HepG2 (cell line): ENCODE results near the gene UFSP2. TPM values are rescaled to one million over a fixed set of nuclear protein-coding genes. Genes with fewer than 3 reads are reported as not detected.

Source experiments
- CCDC6 ChIP-seq: sonication (generic); formaldehyde crosslinking; IDR thresholded peaks from 2 replicates; pipeline ENCODE4 v1.8.1; 2022; ENCODE audit warnings: mild to moderate bottlenecking, missing genetic modification reagents, moderate library complexity
- CEBPB ChIP-seq: IDR thresholded peaks from 2 replicates; pipeline ENCODE4 v1.6.1; 2011; ENCODE audit warnings: low read depth, low read length, improper control_type of control experiment, borderline replicate concordance
- GATAD2A ChIP-seq: IDR thresholded peaks from 2 replicates; pipeline ENCODE4 v1.6.1; 2016
- GTF3A ChIP-seq: sonication (generic); formaldehyde crosslinking; conservative IDR thresholded peaks from 2 replicates; pipeline ENCODE4 v1.4.0; 2020; ENCODE audit warnings: mild to moderate bottlenecking, missing genetic modification reagents
- KLF12 ChIP-seq: sonication (generic); formaldehyde crosslinking; IDR thresholded peaks from 2 replicates; pipeline ENCODE4 v1.4.0; 2020; ENCODE audit warnings: missing genetic modification reagents, borderline replicate concordance
- MED13 ChIP-seq: sonication (generic); formaldehyde crosslinking; IDR thresholded peaks from 2 replicates; pipeline ENCODE4 v1.5.0; 2020; ENCODE audit warnings: missing genetic modification reagents
- NFIC ChIP-seq: IDR thresholded peaks from 2 replicates; pipeline ENCODE4 v1.6.1; 2012; ENCODE audit warnings: mild to moderate bottlenecking, low read length, inconsistent platforms
- POLR2AphosphoS5 ChIP-seq: IDR thresholded peaks from 2 replicates; pipeline ENCODE4 v1.6.1; 2012; ENCODE audit warnings: low read depth, low read length
- PRDM15 ChIP-seq: sonication (generic); formaldehyde crosslinking; IDR thresholded peaks from 2 replicates; pipeline ENCODE4 v1.4.0; 2020; ENCODE audit warnings: missing genetic modification reagents
- SRSF1 ChIP-seq: fragments of 200-400 bp; formaldehyde crosslinking; optimal IDR thresholded peaks from 2 replicates; pipeline ENCODE3; 2017; ENCODE audit warnings: mild to moderate bottlenecking, low read depth, low read length, moderate library complexity
- XBP1 ChIP-seq: sonication (generic); formaldehyde crosslinking; IDR thresholded peaks from 2 replicates; pipeline ENCODE4 v1.5.0; 2020; ENCODE audit warnings: missing genetic modification reagents
- ZBTB40 ChIP-seq, 2 experiments: fragments of 450-650 bp in 1 of 2; sonication (generic) in 1 of 2; formaldehyde crosslinking in 1 of 2; IDR thresholded peaks; 2 replicates each; pipeline versions ENCODE4 v1.6.1 to v1.8.0; 2016 to 2022; ENCODE audit warnings: antibody characterized with exemption in 1 of 2, mild to moderate bottlenecking in 1 of 2, missing genetic modification reagents in 1 of 2
- ZNF335 ChIP-seq: sonication (generic); formaldehyde crosslinking; IDR thresholded peaks from 2 replicates; pipeline ENCODE4 v1.4.0; 2020; ENCODE audit warnings: missing genetic modification reagents
- polyA plus RNA-seq, 8 experiments: library from polyadenylated mRNA; depleted of rRNA in 3 of 8; stranded (reverse) in 7 of 8; unstranded in 1 of 8; fragments of >200 nt; fragmentation: Illumina TruSeq in 4 of 8; extraction: Trizol in 4 of 8; gene quantifications; 2 replicates each; pipeline versions ENCODE4 v1.2.1 to v1.2.3, GENCODE V29; 2011 to 2016; ENCODE audit warnings: low read depth in 4 of 8, missing spikeins in 1 of 8, mixed read lengths in 1 of 8; ENCODE audit not compliant: insufficient read depth in 1 of 8
- total RNA-seq, 5 experiments: library from RNA; depleted of rRNA; stranded (reverse); fragments of >200 nt; fragmentation: Illumina TruSeq; extraction: Trizol; gene quantifications; 2 replicates each; pipeline ENCODE4 v1.2.3, GENCODE V29; 2016; ENCODE audit warnings: low read depth in 1 of 5
- TF ChIP-seq, protein P1 (sequence below): sonication (generic); formaldehyde crosslinking; IDR thresholded peaks from 2 replicates; pipeline ENCODE4 v1.4.0; 2020; ENCODE audit warnings: missing genetic modification reagents

UFSP2 gene
- total and polyA plus RNA-seq, 2 of the 13 experiments (the other 11 are each of a cell fraction or from before 2014, with no cell fraction given): 24.1 to 32.3 TPM

DNA sequence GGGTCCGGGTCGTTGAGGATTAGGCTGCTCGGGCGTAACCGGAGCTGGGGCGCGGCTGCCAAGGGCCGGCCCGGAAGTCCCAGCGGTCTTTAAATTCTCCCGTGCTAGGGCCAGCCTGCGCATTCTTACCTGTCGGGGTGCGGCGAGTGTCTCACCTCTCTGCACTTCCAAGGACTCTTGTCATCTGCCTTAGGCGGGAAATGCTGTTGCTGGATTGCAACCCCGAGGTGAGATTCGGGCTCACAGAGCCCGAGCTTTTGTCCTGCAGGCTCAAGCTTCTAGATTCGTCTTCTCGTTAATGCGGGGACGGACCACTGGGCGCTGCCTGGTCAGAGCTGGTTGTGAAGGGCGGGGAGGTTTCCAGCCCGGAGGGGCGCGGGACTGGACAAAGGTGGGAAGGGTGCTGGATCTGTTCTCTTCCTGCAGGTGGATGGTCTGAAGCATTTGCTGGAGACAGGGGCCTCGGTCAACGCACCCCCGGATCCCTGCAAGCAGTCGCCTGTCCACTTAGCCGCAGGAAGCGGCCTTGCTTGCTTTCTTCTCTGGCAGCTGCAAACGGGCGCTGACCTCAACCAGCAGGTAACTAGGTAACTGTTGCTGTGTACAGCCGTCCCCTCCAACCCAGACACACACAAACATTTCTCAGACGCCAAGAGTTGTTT, 28.9 kb downstream of the UFSP2 start, which contains the start of gene ANKRD37 (continued):
- TF ChIP-seq ZBTB40 (IDR thresholded peaks at IDR 0.05): no peak
- no peak for TF ChIP-seq ZBTB40 (CRISPR knock-in tag; IDR thresholded peaks at IDR 0.05)
- no peak for TF ChIP-seq CEBPB
- TF ChIP-seq PRDM15: no peak
- peak; percentile 54; the same call in 1 of the 2 replicates for TF ChIP-seq ZNF335
- TF ChIP-seq NFIC: no peak
- peak; percentile 95 for TF ChIP-seq POLR2AphosphoS5
- TF ChIP-seq SRSF1: peak; percentile 11
- TF ChIP-seq GATAD2A (CRISPR knock-in tag): 0 out of 2 replicates have a peak, but pooled peaks have one; percentile 4
- 0 out of 2 replicates have a peak, but pooled peaks have one; percentile 40 for TF ChIP-seq GTF3A
- TF ChIP-seq MED13 (CRISPR knock-in tag): no peak
- TF ChIP-seq XBP1: no peak
- TF ChIP-seq, protein P1, sequence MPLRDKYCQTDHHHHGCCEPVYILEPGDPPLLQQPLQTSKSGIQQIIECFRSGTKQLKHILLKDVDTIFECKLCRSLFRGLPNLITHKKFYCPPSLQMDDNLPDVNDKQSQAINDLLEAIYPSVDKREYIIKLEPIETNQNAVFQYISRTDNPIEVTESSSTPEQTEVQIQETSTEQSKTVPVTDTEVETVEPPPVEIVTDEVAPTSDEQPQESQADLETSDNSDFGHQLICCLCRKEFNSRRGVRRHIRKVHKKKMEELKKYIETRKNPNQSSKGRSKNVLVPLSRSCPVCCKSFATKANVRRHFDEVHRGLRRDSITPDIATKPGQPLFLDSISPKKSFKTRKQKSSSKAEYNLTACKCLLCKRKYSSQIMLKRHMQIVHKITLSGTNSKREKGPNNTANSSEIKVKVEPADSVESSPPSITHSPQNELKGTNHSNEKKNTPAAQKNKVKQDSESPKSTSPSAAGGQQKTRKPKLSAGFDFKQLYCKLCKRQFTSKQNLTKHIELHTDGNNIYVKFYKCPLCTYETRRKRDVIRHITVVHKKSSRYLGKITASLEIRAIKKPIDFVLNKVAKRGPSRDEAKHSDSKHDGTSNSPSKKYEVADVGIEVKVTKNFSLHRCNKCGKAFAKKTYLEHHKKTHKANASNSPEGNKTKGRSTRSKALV: no peak
- peak; percentile 68; the same call in 1 of the 2 replicates for TF ChIP-seq KLF12 (CRISPR knock-in tag)
- no peak; the same call in none of the 2 replicates for TF ChIP-seq CCDC6 (CRISPR knock-in tag)
